Measurements from ENCODE around the gene SLU7.

SLU7 gene

GRCh38 chr5:160356550-160357347 lies 62.1 kb downstream of the SLU7 start:
- TF ChIP-seq CTCF (IDR thresholded peaks at IDR 0.05; ENCODE audit: low read depth, low read length, missing control alignments), result no peak
- no peak for DNase-seq (ENCODE audit: low read depth)
- H3K4me3 ChIP-seq (ENCODE audit: low read depth, low read length), result no peak overlapping the region

- no peak for DNase-seq (ENCODE audit: low read depth)
- no peak overlapping the region for H3K4me3 ChIP-seq (ENCODE audit: low read depth, low read length)
- no peak for TF ChIP-seq CTCF (IDR thresholded peaks at IDR 0.05; ENCODE audit: low read depth, low read length, missing control alignments)
Measured at GRCh38 chr5:160354666-160355065, 64.2 kb downstream of the SLU7 start.

GRCh38 chr5:160353379-160353778 lies 65.5 kb downstream of the SLU7 start:
- no peak overlapping the region for H3K4me3 ChIP-seq (ENCODE audit: low read depth, low read length)
- DNase-seq (ENCODE audit: low read depth), result no peak
- TF ChIP-seq CTCF (IDR thresholded peaks at IDR 0.05; ENCODE audit: low read depth, low read length, missing control alignments), result no peak

- DNase-seq (ENCODE audit: low read depth), result no peak
Measured at GRCh38 chr5:160352308-160352707, 66.6 kb downstream of the SLU7 start.

More at GRCh38 chr5:160352308-160352707, 66.6 kb downstream of the SLU7 start:
- no peak for TF ChIP-seq CTCF (IDR thresholded peaks at IDR 0.05; ENCODE audit: low read depth, low read length, missing control alignments)
- H3K4me3 ChIP-seq (ENCODE audit: low read depth, low read length), result no peak overlapping the region
